ENCODE data around the gene KRTAP10-4. TPM values are rescaled to one million over a fixed set of nuclear protein-coding genes. Genes with fewer than 3 reads are reported as not detected.
"Not testable (repeated sequence)": the region's sequence is repeated elsewhere in the genome, so short reads cannot be mapped to it uniquely, and the experiment has no call there.

KRTAP10-4 gene
- total RNA-seq, 4 donors from 2014 or later: not detected

- TF ChIP-seq POLR2A (IDR thresholded peaks at IDR 0.05): no peak
- no peak for TF ChIP-seq CTCF (IDR thresholded peaks at IDR 0.05)
- TF ChIP-seq POLR2AphosphoS5 (IDR thresholded peaks at IDR 0.05): no peak
- TF ChIP-seq EP300 (IDR thresholded peaks at IDR 0.05; ENCODE audit: low read depth): no peak
- intact Hi-C loops (cut with DNase I; ENCODE audit: low total_unique reads): no loop called here
- peaks cover 15% of the 10 kb centered on the region for H3K27me3 ChIP-seq
- H3K9me3 ChIP-seq: peaks cover 0 to 10% of the 10 kb centered on the region in 2 donors
- no peak overlapping the region for H3K4me3 ChIP-seq
- no peak overlapping the region for H3K27ac ChIP-seq
- H3K36me3 ChIP-seq: no peaks in the 10 kb centered on the region
- H3K4me1 ChIP-seq: no peaks in the 10 kb centered on the region
- no peak for DNase-seq
- in situ Hi-C loops (cut with MboI; ENCODE audit: low pct_ligation_motif_present in 1 of 4, low pct_unique_long_range_greater_than_20kb in 1 of 4, low sequenced_read_pairs in 3 of 4): no loop called here
Measured at GRCh38 chr21:44609193-44609592, 35.7 kb downstream of the KRTAP10-4 start.

- H3K36me3 ChIP-seq; intact Hi-C loops (cut with DNase I; ENCODE audit: low total_unique reads); DNase-seq; in situ Hi-C loops (cut with MboI; ENCODE audit: low pct_ligation_motif_present in 1 of 4, low pct_unique_long_range_greater_than_20kb in 1 of 4, low sequenced_read_pairs in 3 of 4); H3K4me1 ChIP-seq; H3K9me3 ChIP-seq; H3K27ac ChIP-seq; H3K4me3 ChIP-seq: not testable (repeated sequence)
- 93 to 100% methylated on average over 2 to 7 of the region's 7 CpGs for WGBS, 2 donors (ENCODE audit: low coverage in 1 of 2)
- peaks cover 15% of the 10 kb centered on the region for H3K27me3 ChIP-seq
Measured at GRCh38 chr21:44610157-44610843, 36.8 kb downstream of the KRTAP10-4 start.

- no peak overlapping the region for H3K27ac ChIP-seq
- in situ Hi-C loops (cut with MboI; ENCODE audit: low pct_ligation_motif_present in 1 of 4, low pct_unique_long_range_greater_than_20kb in 1 of 4, low sequenced_read_pairs in 3 of 4): no loop called here
- WGBS, 2 donors (ENCODE audit: low coverage in 1 of 2): 83 to 85% methylated on average over 1 to 4 of the region's 4 CpGs
- no peak for DNase-seq
- H3K4me3 ChIP-seq: no peak overlapping the region
- TF ChIP-seq CTCF (IDR thresholded peaks at IDR 0.05): no peak
- no peak for TF ChIP-seq EP300 (IDR thresholded peaks at IDR 0.05; ENCODE audit: low read depth)
- TF ChIP-seq POLR2AphosphoS5 (IDR thresholded peaks at IDR 0.05): no peak
- TF ChIP-seq POLR2A (IDR thresholded peaks at IDR 0.05): no peak
- H3K27me3 ChIP-seq: peaks cover 13% of the 10 kb centered on the region
- intact Hi-C loops (cut with DNase I; ENCODE audit: low total_unique reads): no loop called here
- H3K9me3 ChIP-seq: peaks cover 0 to 10% of the 10 kb centered on the region in 2 donors
- H3K36me3 ChIP-seq: no peaks in the 10 kb centered on the region
- no peaks in the 10 kb centered on the region for H3K4me1 ChIP-seq
Measured at GRCh38 chr21:44611551-44611950, 38.0 kb downstream of the KRTAP10-4 start.

- in situ Hi-C loops (cut with MboI; ENCODE audit: low pct_ligation_motif_present in 1 of 4, low pct_unique_long_range_greater_than_20kb in 1 of 4, low sequenced_read_pairs in 3 of 4) (no loop called here), intact Hi-C loops (cut with DNase I; ENCODE audit: low total_unique reads) (no loop called here)
- Histone ChIP-seq H3K4me3 (no peak within 1 kb of the TSS), H3K36me3 (no peaks in the 10 kb centered on the region), H3K27me3 (peaks cover 7% of the 10 kb centered on the region), H3K4me1 (no peaks in the 10 kb centered on the region), H3K27ac (no peak within 1 kb of the TSS), H3K9me3 (peaks cover 0 to 10% of the 10 kb centered on the region in 2 donors)
- TF ChIP-seq CTCF (IDR thresholded peaks at IDR 0.05) (no peak), EP300 (IDR thresholded peaks at IDR 0.05; ENCODE audit: low read depth) (no peak), POLR2AphosphoS5 (IDR thresholded peaks at IDR 0.05) (no peak), POLR2A (IDR thresholded peaks at IDR 0.05) (no peak)
- DNase-seq: no peak
- WGBS, 2 donors (ENCODE audit: low coverage in 1 of 2): 71% methylated on average over 8 of the region's 8 CpGs; no CpG with 5 or more reads in 1 of the 2 donors
Measured at GRCh38 chr21:44612029-44612486, 38.5 kb downstream of the KRTAP10-4 start, which contains the start of gene KRTAP10-8. Gene KRTAP10-8 (plus strand): TSS chr21:44612079. CDS start chr21:44612101, 22 bp downstream.

All from transverse colon (tissue), 4 donors.